Amygdala (tissue), 56 donors: ENCODE measurements around the gene C14orf119.
A peak's percentile ranks its signal among the peaks of the same experiment; 100 is the strongest.

Source experiments
- DNase-seq, 56 donors: peaks; one replicate each; lab custom pipeline; 2025; lab: John Stamatoyannopoulos, UW

Gene C14orf119

GRCh38 chr14:23122086-23122485 lies 26.8 kb downstream of the C14orf119 start:
- DNase-seq = no peak

GRCh38 chr14:23123419-23123818 lies 28.1 kb downstream of the C14orf119 start:
- DNase-seq = peak in 4 of 56 donors; percentile 7 to 75 (median 14)

GRCh38 chr14:23124337-23124954 lies 29.1 kb downstream of the C14orf119 start:
- no peak for DNase-seq

- no peak for DNase-seq
Observed at GRCh38 chr14:23125011-23125410, 29.7 kb downstream of the C14orf119 start.

GRCh38 chr14:23125933-23126524 lies 30.7 kb downstream of the C14orf119 start:
- no peak for DNase-seq

- DNase-seq = no peak
Observed at GRCh38 chr14:23126548-23127278, 31.4 kb downstream of the C14orf119 start.

GRCh38 chr14:23127861-23128260 lies 32.6 kb downstream of the C14orf119 start:
- no peak for DNase-seq

- no peak for DNase-seq
Observed at GRCh38 chr14:23128969-23129758, 33.9 kb downstream of the C14orf119 start.

- no peak for DNase-seq
Observed at GRCh38 chr14:23129759-23130316, 34.5 kb downstream of the C14orf119 start.

GRCh38 chr14:23130871-23131270 lies 35.6 kb downstream of the C14orf119 start:
- DNase-seq = peak in 1 of 56 donors; percentile 15

GRCh38 chr14:23131482-23131881 lies 36.2 kb downstream of the C14orf119 start:
- no peak for DNase-seq

GRCh38 chr14:23132970-23133369 lies 37.7 kb downstream of the C14orf119 start:
- no peak for DNase-seq

GRCh38 chr14:23136566-23137133 lies 41.3 kb downstream of the C14orf119 start:
- DNase-seq = no peak

- no peak for DNase-seq
Observed at GRCh38 chr14:23137192-23137812, 42.0 kb downstream of the C14orf119 start.

- DNase-seq = no peak
Observed at GRCh38 chr14:23137813-23138535, 42.7 kb downstream of the C14orf119 start.

GRCh38 chr14:23139874-23140273 lies 44.6 kb downstream of the C14orf119 start:
- DNase-seq = no peak

GRCh38 chr14:23140371-23140770 lies 45.1 kb downstream of the C14orf119 start:
- DNase-seq = no peak

- DNase-seq = peak in 1 of 56 donors; percentile 15
Observed at GRCh38 chr14:23141706-23142444, 46.6 kb downstream of the C14orf119 start.
